ENCODE results near the gene SLC35E4.
"Not testable (repeated sequence)": the region's sequence is repeated elsewhere in the genome, so short reads cannot be mapped to it uniquely, and the experiment has no call there.

SLC35E4 gene

DNA sequence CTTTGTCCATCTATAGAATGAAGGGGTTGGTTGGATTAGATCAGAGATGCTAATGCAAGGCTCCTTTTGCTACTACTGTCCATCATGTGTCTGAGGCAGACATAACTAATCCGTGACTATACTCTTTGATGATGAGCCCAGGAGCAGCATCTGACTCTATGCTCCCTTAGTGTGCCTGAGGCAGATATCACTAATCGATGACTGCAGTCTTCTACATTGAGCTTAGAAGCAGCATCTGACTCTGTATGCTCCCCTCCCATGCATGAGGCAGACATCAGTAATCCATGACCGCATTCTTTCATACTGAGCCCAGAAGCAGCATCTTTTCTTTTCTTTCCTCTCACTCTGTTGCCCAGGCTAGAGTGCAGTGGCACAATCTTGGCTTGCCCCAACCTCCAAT lies 24.4 kb upstream of the SLC35E4 start:
- TF ChIP-seq CTCF (IDR thresholded peaks at IDR 0.05; ENCODE audit: control insufficient read depth, insufficient read depth, low read depth, low read length, missing control alignments): no peak
- DNase-seq (ENCODE audit: low read depth): no peak
- H3K4me3 ChIP-seq (ENCODE audit: control insufficient read depth, low read depth, low read length): no peak overlapping the region

- no peak for TF ChIP-seq CTCF (IDR thresholded peaks at IDR 0.05; ENCODE audit: control insufficient read depth, insufficient read depth, low read depth, low read length, missing control alignments)
- DNase-seq (ENCODE audit: low read depth): no peak
- H3K4me3 ChIP-seq (ENCODE audit: control insufficient read depth, low read depth, low read length): no peak overlapping the region
These were observed 22.8 kb upstream of the SLC35E4 start for GRCh38 chr22:30612789-30613188.

GRCh38 chr22:30614268-30614667 lies 21.3 kb upstream of the SLC35E4 start:
- H3K4me3 ChIP-seq (ENCODE audit: control insufficient read depth, low read depth, low read length): no peak overlapping the region
- TF ChIP-seq CTCF (IDR thresholded peaks at IDR 0.05; ENCODE audit: control insufficient read depth, insufficient read depth, low read depth, low read length, missing control alignments): no peak

GRCh38 chr22:30614879-30615278 lies 20.7 kb upstream of the SLC35E4 start:
- H3K4me3 ChIP-seq (ENCODE audit: control insufficient read depth, low read depth, low read length): no peak overlapping the region
- DNase-seq (ENCODE audit: low read depth): no peak
- no peak for TF ChIP-seq CTCF (IDR thresholded peaks at IDR 0.05; ENCODE audit: control insufficient read depth, insufficient read depth, low read depth, low read length, missing control alignments)

More at GRCh38 chr22:30614268-30614667, 21.3 kb upstream of the SLC35E4 start:
- DNase-seq (ENCODE audit: low read depth): no peak

DNA sequence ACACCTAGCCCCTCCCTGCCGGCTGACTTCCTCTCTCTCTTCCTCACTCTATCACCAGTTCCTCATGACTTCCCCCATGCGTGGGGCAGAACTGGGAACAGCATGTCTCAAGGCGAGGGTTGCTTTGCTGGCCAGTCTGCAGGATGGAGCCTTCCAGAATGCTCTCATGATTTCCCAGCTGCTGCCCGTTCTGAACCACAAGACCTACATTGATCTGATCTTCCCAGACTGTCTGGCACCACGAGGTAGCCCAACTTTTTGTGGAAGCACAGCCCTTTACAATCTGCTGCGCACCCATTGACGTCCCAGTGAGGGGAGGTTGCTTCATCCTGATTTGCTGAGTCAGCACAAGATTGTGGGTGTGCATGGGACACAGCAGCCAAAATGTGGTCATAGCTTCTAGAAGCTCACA lies 20.0 kb upstream of the SLC35E4 start:
- no peak overlapping the region for H3K4me3 ChIP-seq (ENCODE audit: control insufficient read depth, low read depth, low read length)
- no peak for TF ChIP-seq CTCF (IDR thresholded peaks at IDR 0.05; ENCODE audit: control insufficient read depth, insufficient read depth, low read depth, low read length, missing control alignments)
- DNase-seq (ENCODE audit: low read depth): no peak

GRCh38 chr22:30617819-30618218 lies 17.8 kb upstream of the SLC35E4 start:
- H3K4me3 ChIP-seq (ENCODE audit: control insufficient read depth, low read depth, low read length): no peak overlapping the region
- DNase-seq (ENCODE audit: low read depth): no peak
- TF ChIP-seq CTCF (IDR thresholded peaks at IDR 0.05; ENCODE audit: control insufficient read depth, insufficient read depth, low read depth, low read length, missing control alignments): no peak

DNA sequence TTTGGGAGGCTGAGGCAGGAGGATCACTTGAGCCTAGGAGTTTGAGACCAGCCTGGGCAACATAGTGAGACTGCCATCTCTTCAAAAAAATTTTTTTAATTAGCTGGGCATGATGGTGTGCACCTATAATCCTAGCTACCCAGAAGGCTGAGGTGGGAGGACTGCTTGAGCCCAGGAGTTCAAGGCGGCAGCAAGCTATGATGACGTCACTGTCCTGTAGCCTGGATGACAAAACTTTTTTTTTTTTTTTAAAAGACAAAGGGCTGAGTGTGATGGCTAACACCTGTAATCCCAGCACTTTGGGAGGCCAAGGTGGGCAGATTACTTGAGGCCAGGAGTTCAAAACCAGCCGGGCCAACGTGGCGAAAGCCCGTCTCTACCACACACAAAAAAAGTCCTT lies 15.7 kb upstream of the SLC35E4 start:
- DNase-seq (ENCODE audit: low read depth); H3K4me3 ChIP-seq (ENCODE audit: control insufficient read depth, low read depth, low read length): not testable (repeated sequence)
